GM23248 (cell line): ENCODE measurements around the gene GAGE12J.

Source experiments
- EZH2 ChIP-seq: fragments of 200-600 bp; sonication (generic); IDR thresholded peaks from 2 replicates; pipeline ENCODE4 v1.6.1; 2018; ENCODE audit warnings: antibody characterized with exemption, mild to moderate bottlenecking; ENCODE audit not compliant: insufficient read depth, poor library complexity, severe bottlenecking
- EZH2phosphoT487 ChIP-seq: fragments of 200-600 bp; sonication (generic); IDR thresholded peaks from 2 replicates; pipeline ENCODE4 v1.6.1; 2018; ENCODE audit warnings: antibody characterized with exemption, moderate library complexity, mild to moderate bottlenecking, low read depth; ENCODE audit not compliant: insufficient read depth

GRCh38 chrX:49276671-49277534 is 44.9 kb upstream of the GAGE12J start:
- TF ChIP-seq EZH2 (no peak), EZH2phosphoT487 (no peak)
